HTR-8/SVneo (cell line): Measurements from ENCODE around the gene SMAD3.
"Not testable (repeated sequence)": the region's sequence is repeated elsewhere in the genome, so short reads cannot be mapped to it uniquely, and the experiment has no call there.

ENCODE experiments used
- DNase-seq: peaks from one replicate; pipeline ENCODE4 v3.0.0; 2011; ENCODE audit warnings: low spot score, mixed read lengths; ENCODE audit not compliant: insufficient read length
- FAIRE-seq: peaks from 2 replicates; lab custom pipeline; 2011; peaks lifted over from hg19 to GRCh38; lab: Jason Lieb, UNC

The SMAD3 gene

DNA sequence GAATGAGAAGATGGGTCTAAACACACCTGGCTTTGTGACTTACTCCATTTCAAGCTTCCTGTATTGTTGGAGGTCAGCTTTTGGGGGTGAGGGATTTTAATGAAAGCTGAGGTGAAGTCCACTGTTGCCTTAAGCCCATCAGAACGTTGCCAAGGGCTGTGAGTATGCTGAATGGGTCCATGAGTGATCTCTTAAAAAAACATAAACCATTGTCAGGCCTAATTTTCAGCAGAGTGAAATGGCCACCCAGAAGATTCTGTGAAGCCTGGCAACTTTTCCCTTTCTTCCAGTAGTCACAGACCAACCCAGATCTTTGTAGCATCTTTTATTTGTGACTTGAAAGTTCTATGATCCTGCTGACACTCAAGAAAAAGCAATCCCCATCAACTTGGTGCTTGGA is 87.0 kb downstream of the SMAD3 start:
- no peak for DNase-seq
- no peak for FAIRE-seq

GRCh38 chr15:67153044-67153443 is 87.6 kb downstream of the SMAD3 start:
- not testable (repeated sequence) for FAIRE-seq

DNA sequence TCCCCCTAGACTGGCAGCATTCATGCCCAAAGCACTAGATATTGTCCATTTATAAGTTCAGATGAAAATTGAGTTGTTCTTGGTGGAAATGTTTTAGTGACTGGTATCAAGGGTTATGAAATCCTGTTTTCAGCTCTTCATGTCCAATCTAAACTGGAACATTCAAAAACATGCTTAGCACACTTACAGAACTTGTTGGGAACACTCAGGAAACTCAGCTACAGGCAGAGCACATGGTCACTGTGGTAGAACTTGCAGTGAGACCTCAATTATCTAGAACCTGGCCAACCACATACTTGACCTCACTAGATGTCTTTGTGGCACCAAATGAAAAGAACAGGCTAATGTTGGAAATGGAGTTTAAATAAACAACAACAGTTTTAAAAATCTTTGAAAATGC is 88.8 kb downstream of the SMAD3 start:
- FAIRE-seq (no peak), DNase-seq (no peak)

More at GRCh38 chr15:67153044-67153443, 87.6 kb downstream of the SMAD3 start:
- not testable (repeated sequence) for DNase-seq

DNA sequence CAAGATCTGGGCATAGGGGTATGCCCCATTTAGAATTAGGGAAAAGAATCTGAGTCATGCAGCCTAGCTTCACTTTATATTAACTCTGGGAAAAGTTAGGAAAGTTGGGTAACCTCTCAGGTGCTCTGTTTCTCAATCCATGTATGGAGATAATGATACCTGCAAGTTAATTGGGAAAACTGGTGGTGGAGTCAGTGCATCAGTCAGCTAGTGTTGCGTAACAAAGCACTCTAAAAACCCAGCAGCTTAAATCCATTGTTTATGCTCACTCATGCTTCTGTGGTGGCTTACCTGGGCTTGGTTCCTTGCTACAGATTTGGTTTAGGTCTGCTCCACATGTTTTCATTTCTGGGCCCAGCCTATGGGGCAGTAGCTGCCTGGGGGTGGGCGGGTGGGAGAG is 91.0 kb downstream of the SMAD3 start:
- FAIRE-seq (no peak), DNase-seq (no peak)

- DNase-seq, result no peak
- peak; percentile 31 for FAIRE-seq
Measured at GRCh38 chr15:67156834-67157233, 91.4 kb downstream of the SMAD3 start.

- FAIRE-seq, result no peak
- DNase-seq, result no peak
Measured at GRCh38 chr15:67157521-67158252, 92.3 kb downstream of the SMAD3 start.

GRCh38 chr15:67158367-67158766 is 93.0 kb downstream of the SMAD3 start:
- FAIRE-seq (no peak), DNase-seq (no peak)

GRCh38 chr15:67161412-67161811 is 96.0 kb downstream of the SMAD3 start:
- FAIRE-seq (no peak), DNase-seq (no peak)

- FAIRE-seq (no peak), DNase-seq (no peak)
Measured at GRCh38 chr15:67161881-67162280, 96.5 kb downstream of the SMAD3 start.

GRCh38 chr15:67163180-67163579 is 97.8 kb downstream of the SMAD3 start:
- DNase-seq (no peak), FAIRE-seq (no peak)

DNA sequence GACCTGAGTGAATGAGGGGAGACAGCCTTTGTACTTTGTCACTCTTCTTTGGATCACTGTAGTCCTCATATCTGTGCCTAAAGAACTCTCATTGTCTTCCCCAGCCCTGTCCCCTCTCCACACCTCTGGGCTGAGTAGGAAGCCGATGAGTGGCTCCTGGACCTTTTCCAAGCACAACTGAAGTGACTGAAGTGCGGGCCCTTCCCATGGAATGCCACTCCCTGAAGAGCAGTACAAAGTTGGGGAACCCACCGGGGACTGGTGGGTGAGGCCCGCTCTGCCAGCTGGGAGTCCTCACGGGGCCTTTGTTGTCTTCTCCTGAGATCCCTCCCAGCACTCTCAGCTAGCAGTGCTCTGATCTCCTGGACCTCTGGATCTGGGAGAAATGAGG is 99.0 kb downstream of the SMAD3 start:
- FAIRE-seq (no peak), DNase-seq (no peak)

- DNase-seq (no peak), FAIRE-seq (no peak)
Measured at GRCh38 chr15:67164811-67165253, 99.4 kb downstream of the SMAD3 start.

DNA sequence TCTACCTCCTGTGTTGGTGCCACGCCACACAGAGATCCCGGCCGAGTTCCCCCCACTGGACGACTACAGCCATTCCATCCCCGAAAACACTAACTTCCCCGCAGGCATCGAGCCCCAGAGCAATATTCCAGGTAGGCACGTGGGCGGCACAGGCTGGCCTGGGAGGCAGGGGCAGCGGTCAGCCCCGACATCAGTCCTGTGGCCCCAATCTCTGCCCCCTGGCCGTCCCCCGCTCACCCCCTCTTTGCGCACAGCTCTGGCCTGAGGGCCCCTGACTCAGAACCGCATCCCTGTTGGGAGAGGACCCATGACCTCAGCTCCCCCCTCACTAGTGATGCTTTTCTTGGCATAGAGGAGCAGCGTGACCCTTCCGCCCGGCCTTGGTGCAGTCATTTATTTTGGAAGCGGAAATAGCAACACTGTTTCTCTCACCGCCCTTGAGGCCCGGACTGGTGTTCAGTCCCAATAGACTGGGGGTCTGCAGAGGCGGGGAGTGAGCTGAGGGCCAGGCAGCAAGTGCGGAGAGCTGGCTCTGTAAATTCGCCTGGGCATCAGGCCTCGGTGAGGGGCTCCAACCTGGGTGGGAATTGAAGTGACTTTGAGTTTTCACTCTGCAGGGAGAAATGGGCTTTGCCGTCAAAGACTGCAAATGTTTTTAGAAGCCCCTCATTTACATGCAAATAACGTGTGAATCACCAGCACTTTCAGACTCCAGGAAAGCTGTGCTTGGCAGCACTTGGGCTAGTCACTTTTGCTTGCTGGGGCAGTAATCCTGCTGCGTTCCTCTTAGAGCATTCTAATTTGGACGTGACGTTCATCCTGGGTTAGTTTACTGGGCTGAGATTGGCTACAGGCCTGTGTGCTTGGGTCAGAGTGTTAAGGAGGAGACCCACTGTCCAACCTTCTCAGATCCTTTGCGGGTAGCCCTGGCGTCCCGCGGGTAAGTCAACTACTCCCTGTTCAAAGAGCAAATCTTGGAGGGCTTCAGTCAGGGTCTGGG is 100.2 kb downstream of the SMAD3 start:
- DNase-seq (no peak), FAIRE-seq (no peak)

DNA sequence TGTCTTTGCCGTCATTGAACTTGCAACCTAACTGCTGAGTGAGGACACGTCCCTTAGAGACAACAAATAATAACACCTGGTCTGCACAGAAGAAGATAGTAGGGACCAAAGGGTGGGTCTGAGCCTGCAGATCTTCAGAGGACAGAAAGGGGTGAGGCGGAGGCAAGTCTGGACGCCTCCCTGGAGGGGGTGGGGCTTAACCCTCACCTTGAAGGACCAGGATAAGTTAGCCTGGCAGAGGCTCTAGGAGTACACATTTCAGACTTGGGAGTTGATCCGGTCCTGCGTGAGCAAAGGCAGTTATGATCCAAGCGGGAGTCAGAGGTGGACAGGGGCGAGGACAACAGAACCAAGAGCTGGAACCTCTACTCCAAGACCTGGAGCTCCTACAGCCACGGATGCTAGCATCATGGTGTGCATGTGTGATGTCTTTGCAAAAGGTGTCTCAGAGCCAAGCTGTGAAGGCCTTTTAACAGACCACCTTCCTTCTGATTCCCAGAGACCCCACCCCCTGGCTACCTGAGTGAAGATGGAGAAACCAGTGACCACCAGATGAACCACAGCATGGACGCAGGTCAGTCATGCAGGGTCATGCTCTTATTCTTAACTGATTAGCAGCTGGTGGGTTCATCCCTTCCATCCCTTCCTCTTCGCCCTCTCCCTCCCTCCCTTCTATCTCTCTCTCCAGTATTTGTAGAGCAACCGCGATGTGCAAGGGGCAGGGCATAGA is 101.0 kb downstream of the SMAD3 start:
- FAIRE-seq, result no peak

DNA sequence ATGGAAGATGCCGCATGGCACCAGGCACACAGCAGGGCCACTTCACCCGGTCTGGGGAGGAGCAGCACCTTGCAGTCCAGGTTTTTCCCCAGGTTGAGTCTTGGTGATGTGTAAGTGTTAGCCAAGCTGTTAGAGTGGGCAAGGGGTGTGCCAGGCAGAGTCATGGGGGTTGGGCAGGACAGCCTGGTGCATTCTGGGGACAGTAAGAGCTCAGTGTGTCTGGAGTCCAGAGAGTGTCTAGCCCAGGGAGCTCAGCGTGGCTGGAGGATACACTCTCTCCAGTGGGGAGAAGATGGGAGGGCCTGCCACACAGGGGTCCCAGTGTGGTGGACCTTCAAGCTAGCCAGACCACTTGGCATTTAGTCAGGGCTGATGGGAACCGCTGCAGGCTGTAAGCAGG is 101.7 kb downstream of the SMAD3 start:
- DNase-seq (no peak), FAIRE-seq (no peak)

More for the DNA sequence above, 101.0 kb downstream of the SMAD3 start:
- DNase-seq, result no peak

GRCh38 chr15:67168694-67169093 is 103.3 kb downstream of the SMAD3 start:
- DNase-seq (no peak), FAIRE-seq (no peak)

DNA sequence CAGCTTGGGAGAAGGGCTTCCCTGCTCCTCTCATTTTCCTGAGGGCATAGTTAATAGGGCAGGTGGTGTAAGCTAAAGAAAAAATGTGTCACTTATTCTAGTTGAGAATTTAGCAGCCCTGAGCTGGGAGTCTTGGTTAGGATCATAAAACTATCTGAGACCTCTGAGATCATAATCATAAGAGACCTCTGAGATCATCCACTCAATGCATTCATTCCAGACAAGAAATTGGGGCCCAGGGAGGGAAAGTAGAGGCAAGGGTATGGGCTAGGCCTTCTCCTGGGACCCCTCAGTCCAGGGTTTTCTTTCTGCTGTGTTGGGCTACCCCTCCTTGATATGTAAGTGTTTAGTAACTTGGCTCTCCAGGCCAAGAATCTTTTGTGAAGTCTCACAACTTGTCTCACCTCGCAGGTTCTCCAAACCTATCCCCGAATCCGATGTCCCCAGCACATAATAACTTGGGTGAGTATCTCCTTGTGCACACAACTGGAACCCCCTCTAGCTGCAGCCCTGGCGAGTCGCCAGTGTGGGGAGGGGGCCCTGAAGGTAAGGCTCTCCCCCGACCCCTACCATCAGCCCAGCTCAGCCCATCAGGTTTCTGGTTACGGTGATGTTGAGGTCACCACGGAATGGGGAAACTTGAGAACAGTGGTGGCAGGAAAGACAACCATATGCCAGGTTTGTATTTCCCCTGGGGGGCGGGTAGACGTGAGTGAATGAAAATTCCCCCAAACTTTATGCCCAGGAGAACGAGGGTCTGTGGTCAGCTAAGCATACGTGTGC is 104.9 kb downstream of the SMAD3 start:
- peak; percentile 76 for FAIRE-seq

DNA sequence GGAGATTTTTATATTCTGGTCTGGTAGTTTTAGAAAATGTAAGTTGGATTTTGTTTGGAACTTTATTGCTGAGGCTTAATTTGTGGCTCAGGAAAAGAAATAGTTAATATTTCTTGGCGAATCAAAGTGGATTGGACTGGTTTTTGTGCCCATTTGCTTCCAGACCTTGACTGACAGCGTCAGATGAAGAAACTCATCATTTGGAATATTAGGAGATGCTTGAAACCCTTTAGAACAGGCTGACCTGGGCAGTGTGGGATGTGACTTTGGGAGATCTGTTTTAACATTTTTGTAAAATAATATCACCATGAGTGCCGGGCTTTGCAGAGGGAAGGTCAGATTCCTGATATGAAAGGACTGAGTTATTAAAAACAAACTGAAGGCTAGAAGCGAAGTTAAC is 106.1 kb downstream of the SMAD3 start:
- DNase-seq, result no peak

More for the DNA sequence above, 104.9 kb downstream of the SMAD3 start:
- DNase-seq, result no peak

GRCh38 chr15:67172172-67172571 is 106.8 kb downstream of the SMAD3 start:
- DNase-seq, result no peak
- no peak for FAIRE-seq

More for the DNA sequence above, 106.1 kb downstream of the SMAD3 start:
- FAIRE-seq, result no peak

GRCh38 chr15:67173005-67173404 is 107.6 kb downstream of the SMAD3 start:
- DNase-seq (no peak), FAIRE-seq (no peak)
